ENCODE results near the gene ZNF280A. TPM values are rescaled to one million over a fixed set of nuclear protein-coding genes. Genes with fewer than 3 reads are reported as not detected.

The ZNF280A gene
- total RNA-seq, 1 experiment from 2014 or later: 0.22 TPM

DNA sequence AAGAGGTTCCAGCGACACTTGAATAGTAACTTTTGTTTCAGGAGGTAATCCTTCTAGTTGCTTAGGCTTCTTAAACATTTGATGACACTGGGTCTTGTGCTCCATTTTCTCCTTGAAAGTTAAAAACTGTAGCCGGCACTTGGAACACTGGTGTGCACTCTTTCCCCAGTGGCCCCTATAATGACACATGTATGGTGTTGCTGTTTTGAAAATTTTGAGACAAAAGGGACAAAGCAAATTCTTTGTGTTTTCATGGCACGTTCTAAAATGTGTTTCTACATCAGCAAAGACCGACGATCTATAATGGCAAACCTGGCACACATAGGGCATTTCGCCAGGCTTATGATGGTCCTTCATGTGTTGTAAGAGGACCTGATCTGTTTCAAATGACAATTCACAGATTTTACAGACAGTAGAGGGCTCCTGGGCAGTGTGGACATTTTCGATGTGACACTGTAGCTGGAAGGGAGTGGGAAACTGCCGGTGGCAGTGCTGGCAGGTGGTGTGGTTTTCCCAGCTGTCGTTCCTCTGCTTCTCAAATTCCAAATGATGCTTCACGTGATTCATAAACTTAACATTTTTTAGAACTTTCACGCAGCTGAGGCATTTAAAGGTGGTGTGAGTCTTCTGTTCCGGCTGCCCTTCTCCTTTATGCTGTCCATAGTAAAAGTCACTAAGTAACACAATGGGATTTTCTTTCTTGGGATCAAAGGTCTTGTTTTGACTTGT, 32.0 kb downstream of the ZNF280A start (continued):
- no peak for TF ChIP-seq TEAD4 (CRISPR knock-in tag; IDR thresholded peaks at IDR 0.05)

DNA sequence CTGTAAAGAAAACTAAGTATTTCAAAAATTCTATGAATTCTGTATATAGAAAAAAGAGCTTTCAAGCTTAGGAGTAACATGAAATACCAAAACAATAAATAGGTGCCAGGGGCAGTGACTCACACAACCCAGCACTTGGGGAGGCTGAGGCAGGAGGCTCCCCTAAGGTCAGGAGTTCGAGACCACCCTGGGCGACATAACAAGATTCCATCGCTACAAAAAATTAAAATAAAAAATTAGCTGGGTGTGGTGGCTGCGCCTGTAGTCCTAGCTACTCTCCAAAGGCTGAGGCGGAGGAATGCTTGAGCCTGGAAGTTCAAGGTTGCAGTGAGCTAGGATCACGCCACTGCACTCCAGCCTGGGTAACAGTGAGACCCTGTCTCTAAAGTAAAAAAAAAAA, 33.0 kb downstream of the ZNF280A start:
- Mint-ChIP-seq H3K36me3 (peaks cover 43% of the 10 kb centered on the region), H3K27ac (no peak overlapping the region), H3K4me3 (no peak overlapping the region), H3K9me3 (no peaks in the 10 kb centered on the region), H3K4me1 (peaks cover 5% of the 10 kb centered on the region), H3K27me3 (ENCODE audit: low read depth) (peaks cover 48% of the 10 kb centered on the region)
- CTCF ChIA-PET: interaction anchor here (0.7 to 1.2 kb wide), 7 partner anchors 22 to 223 kb away, joined by 3 to 5 read pairs (median 3); partner anchors contain the start of gene ZNF280B
- ATAC-seq (no peak), DNase-seq (ENCODE audit: low spot score) (no peak)
- POLR2A ChIA-PET: no interaction called here
- no peak for TF ChIP-seq ZNF138 (CRISPR knock-in tag; conservative IDR thresholded peaks at IDR 0.05)
- TF ChIP-seq JAZF1 (CRISPR knock-in tag; IDR thresholded peaks at IDR 0.05): no peak
- TF ChIP-seq ZNF219 (CRISPR knock-in tag; IDR thresholded peaks at IDR 0.05; ENCODE audit: borderline replicate concordance): no peak
- no peak for TF ChIP-seq ATF1 (CRISPR knock-in tag; IDR thresholded peaks at IDR 0.05)
- TF ChIP-seq, protein P1, sequence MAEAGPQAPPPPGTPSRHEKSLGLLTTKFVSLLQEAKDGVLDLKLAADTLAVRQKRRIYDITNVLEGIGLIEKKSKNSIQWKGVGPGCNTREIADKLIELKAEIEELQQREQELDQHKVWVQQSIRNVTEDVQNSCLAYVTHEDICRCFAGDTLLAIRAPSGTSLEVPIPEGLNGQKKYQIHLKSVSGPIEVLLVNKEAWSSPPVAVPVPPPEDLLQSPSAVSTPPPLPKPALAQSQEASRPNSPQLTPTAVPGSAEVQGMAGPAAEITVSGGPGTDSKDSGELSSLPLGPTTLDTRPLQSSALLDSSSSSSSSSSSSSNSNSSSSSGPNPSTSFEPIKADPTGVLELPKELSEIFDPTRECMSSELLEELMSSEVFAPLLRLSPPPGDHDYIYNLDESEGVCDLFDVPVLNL (CRISPR knock-in tag; IDR thresholded peaks at IDR 0.05; ENCODE audit: borderline replicate concordance, low read depth): no peak
- TF ChIP-seq CREB1 (CRISPR knock-in tag; IDR thresholded peaks at IDR 0.05): no peak
- TF ChIP-seq, protein P2, sequence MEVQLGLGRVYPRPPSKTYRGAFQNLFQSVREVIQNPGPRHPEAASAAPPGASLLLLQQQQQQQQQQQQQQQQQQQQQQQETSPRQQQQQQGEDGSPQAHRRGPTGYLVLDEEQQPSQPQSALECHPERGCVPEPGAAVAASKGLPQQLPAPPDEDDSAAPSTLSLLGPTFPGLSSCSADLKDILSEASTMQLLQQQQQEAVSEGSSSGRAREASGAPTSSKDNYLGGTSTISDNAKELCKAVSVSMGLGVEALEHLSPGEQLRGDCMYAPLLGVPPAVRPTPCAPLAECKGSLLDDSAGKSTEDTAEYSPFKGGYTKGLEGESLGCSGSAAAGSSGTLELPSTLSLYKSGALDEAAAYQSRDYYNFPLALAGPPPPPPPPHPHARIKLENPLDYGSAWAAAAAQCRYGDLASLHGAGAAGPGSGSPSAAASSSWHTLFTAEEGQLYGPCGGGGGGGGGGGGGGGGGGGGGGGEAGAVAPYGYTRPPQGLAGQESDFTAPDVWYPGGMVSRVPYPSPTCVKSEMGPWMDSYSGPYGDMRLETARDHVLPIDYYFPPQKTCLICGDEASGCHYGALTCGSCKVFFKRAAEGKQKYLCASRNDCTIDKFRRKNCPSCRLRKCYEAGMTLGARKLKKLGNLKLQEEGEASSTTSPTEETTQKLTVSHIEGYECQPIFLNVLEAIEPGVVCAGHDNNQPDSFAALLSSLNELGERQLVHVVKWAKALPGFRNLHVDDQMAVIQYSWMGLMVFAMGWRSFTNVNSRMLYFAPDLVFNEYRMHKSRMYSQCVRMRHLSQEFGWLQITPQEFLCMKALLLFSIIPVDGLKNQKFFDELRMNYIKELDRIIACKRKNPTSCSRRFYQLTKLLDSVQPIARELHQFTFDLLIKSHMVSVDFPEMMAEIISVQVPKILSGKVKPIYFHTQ (CRISPR knock-in tag; IDR thresholded peaks at IDR 0.05): no peak
- no peak for TF ChIP-seq NFATC4 (CRISPR knock-in tag; IDR thresholded peaks at IDR 0.05)
- TF ChIP-seq, protein P3, sequence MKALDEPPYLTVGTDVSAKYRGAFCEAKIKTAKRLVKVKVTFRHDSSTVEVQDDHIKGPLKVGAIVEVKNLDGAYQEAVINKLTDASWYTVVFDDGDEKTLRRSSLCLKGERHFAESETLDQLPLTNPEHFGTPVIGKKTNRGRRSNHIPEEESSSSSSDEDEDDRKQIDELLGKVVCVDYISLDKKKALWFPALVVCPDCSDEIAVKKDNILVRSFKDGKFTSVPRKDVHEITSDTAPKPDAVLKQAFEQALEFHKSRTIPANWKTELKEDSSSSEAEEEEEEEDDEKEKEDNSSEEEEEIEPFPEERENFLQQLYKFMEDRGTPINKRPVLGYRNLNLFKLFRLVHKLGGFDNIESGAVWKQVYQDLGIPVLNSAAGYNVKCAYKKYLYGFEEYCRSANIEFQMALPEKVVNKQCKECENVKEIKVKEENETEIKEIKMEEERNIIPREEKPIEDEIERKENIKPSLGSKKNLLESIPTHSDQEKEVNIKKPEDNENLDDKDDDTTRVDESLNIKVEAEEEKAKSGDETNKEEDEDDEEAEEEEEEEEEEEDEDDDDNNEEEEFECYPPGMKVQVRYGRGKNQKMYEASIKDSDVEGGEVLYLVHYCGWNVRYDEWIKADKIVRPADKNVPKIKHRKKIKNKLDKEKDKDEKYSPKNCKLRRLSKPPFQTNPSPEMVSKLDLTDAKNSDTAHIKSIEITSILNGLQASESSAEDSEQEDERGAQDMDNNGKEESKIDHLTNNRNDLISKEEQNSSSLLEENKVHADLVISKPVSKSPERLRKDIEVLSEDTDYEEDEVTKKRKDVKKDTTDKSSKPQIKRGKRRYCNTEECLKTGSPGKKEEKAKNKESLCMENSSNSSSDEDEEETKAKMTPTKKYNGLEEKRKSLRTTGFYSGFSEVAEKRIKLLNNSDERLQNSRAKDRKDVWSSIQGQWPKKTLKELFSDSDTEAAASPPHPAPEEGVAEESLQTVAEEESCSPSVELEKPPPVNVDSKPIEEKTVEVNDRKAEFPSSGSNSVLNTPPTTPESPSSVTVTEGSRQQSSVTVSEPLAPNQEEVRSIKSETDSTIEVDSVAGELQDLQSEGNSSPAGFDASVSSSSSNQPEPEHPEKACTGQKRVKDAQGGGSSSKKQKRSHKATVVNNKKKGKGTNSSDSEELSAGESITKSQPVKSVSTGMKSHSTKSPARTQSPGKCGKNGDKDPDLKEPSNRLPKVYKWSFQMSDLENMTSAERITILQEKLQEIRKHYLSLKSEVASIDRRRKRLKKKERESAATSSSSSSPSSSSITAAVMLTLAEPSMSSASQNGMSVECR (CRISPR knock-in tag; IDR thresholded peaks at IDR 0.05; ENCODE audit: borderline replicate concordance): no peak
- TF ChIP-seq, protein P4, sequence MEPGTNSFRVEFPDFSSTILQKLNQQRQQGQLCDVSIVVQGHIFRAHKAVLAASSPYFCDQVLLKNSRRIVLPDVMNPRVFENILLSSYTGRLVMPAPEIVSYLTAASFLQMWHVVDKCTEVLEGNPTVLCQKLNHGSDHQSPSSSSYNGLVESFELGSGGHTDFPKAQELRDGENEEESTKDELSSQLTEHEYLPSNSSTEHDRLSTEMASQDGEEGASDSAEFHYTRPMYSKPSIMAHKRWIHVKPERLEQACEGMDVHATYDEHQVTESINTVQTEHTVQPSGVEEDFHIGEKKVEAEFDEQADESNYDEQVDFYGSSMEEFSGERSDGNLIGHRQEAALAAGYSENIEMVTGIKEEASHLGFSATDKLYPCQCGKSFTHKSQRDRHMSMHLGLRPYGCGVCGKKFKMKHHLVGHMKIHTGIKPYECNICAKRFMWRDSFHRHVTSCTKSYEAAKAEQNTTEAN (CRISPR knock-in tag; IDR thresholded peaks at IDR 0.05): no peak
- no peak for TF ChIP-seq JUN (CRISPR knock-in tag; IDR thresholded peaks at IDR 0.05)
- TF ChIP-seq, protein P5, sequence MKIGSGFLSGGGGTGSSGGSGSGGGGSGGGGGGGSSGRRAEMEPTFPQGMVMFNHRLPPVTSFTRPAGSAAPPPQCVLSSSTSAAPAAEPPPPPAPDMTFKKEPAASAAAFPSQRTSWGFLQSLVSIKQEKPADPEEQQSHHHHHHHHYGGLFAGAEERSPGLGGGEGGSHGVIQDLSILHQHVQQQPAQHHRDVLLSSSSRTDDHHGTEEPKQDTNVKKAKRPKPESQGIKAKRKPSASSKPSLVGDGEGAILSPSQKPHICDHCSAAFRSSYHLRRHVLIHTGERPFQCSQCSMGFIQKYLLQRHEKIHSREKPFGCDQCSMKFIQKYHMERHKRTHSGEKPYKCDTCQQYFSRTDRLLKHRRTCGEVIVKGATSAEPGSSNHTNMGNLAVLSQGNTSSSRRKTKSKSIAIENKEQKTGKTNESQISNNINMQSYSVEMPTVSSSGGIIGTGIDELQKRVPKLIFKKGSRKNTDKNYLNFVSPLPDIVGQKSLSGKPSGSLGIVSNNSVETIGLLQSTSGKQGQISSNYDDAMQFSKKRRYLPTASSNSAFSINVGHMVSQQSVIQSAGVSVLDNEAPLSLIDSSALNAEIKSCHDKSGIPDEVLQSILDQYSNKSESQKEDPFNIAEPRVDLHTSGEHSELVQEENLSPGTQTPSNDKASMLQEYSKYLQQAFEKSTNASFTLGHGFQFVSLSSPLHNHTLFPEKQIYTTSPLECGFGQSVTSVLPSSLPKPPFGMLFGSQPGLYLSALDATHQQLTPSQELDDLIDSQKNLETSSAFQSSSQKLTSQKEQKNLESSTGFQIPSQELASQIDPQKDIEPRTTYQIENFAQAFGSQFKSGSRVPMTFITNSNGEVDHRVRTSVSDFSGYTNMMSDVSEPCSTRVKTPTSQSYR (CRISPR knock-in tag; IDR thresholded peaks at IDR 0.05): no peak
- TF ChIP-seq, protein P6, sequence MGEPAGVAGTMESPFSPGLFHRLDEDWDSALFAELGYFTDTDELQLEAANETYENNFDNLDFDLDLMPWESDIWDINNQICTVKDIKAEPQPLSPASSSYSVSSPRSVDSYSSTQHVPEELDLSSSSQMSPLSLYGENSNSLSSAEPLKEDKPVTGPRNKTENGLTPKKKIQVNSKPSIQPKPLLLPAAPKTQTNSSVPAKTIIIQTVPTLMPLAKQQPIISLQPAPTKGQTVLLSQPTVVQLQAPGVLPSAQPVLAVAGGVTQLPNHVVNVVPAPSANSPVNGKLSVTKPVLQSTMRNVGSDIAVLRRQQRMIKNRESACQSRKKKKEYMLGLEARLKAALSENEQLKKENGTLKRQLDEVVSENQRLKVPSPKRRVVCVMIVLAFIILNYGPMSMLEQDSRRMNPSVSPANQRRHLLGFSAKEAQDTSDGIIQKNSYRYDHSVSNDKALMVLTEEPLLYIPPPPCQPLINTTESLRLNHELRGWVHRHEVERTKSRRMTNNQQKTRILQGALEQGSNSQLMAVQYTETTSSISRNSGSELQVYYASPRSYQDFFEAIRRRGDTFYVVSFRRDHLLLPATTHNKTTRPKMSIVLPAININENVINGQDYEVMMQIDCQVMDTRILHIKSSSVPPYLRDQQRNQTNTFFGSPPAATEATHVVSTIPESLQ (CRISPR knock-in tag; IDR thresholded peaks at IDR 0.05): no peak
- TF ChIP-seq, protein P7, sequence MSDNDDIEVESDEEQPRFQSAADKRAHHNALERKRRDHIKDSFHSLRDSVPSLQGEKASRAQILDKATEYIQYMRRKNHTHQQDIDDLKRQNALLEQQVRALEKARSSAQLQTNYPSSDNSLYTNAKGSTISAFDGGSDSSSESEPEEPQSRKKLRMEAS (CRISPR knock-in tag; IDR thresholded peaks at IDR 0.05): no peak
- TF ChIP-seq FOXK1 (CRISPR knock-in tag; IDR thresholded peaks at IDR 0.05): no peak
- no peak for TF ChIP-seq SMAD4 (CRISPR knock-in tag; IDR thresholded peaks at IDR 0.05)
- TF ChIP-seq NFE2L1 (CRISPR knock-in tag; IDR thresholded peaks at IDR 0.05): no peak
- no peak for TF ChIP-seq FOXJ3 (CRISPR knock-in tag; IDR thresholded peaks at IDR 0.05; ENCODE audit: borderline replicate concordance)
- TF ChIP-seq, protein P8, sequence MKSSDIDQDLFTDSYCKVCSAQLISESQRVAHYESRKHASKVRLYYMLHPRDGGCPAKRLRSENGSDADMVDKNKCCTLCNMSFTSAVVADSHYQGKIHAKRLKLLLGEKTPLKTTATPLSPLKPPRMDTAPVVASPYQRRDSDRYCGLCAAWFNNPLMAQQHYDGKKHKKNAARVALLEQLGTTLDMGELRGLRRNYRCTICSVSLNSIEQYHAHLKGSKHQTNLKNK (CRISPR knock-in tag; IDR thresholded peaks at IDR 0.05): no peak
- TF ChIP-seq MYBL2 (CRISPR knock-in tag; IDR thresholded peaks at IDR 0.05): no peak
